ENCODE measurements around the gene NEK6.

Gene NEK6

DNA sequence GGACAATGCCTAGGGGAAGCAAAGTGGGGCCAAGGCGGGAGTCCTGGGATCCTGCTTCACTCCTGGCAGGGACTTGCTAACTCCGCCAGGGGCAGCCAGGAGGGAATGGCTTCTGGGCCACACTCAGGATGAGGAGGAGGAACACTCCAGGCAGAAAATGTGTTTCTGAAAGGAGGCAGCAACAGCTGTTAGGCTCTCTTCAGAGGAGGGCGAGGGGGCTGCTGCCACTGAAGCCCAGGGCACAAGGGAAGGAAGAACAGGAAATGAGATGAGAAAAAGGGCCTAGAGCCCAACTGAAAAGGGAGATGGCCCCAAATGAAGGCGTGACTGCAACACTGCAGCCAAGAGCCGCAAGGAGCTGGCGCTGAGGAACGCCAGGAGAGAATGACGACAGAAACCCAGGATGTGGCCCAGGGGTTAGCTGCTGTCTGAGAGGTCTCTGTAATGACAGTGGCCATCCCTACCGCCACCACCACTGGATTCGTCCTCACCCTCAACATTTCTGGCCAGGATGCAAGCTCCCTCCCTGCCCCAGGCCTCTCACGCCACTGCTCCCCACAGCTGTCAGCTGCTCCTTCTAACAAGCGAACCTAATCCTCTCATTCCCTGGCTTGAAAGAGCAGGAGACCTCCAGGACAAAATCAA is 141.7 kb downstream of the NEK6 start:
- DNase-seq (ENCODE audit: low read depth): no peak

DNA sequence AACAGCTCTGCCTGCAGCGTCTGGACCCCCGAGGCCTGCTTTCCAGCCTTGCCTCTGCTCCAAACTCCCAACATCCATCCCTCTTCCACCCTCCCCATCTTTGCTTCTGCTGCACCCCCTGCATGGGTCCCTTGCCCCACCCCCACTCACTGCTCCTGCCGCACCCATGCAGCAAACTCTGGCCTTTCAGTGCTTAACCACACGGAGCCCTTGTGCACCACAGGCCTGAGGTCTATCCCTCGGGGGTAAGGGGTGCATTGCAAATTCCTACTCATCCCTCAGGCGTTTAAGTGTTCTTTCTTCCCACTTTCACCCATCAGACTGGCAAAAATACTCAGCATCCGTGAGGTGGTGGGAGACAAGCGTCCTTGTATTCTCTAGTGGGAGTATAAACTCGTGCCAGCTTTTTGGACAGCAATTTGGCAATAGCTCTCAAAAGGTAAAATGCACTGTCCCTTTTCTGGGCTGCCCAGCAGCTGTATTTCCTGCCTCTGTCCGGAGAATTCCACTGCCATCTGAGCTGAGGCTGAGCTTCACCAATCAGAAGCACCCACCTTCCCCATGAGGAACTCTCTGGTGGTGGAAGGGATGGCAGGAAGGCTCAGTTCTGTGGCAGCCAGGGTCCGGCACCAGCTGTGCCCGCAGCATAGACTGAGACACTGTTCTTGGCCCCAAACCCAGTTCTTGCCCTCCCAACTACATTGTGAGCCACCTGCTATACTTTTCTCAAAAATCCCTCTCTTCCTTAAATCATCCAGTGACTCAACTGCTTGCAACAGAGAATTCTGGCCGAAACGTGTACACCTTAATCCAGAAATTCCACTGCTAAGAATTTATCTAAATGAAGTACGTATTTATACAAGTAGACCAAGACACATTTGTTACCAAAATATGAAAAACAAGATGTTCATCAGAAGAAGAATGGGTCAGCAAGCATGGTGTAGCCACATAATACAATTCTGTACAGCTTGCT is 142.5 kb downstream of the NEK6 start:
- no peak for DNase-seq (ENCODE audit: low read depth)

All from stromal cell of bone marrow (primary cell).